ENCODE measurements around the gene LCN9.

LCN9 gene

DNA sequence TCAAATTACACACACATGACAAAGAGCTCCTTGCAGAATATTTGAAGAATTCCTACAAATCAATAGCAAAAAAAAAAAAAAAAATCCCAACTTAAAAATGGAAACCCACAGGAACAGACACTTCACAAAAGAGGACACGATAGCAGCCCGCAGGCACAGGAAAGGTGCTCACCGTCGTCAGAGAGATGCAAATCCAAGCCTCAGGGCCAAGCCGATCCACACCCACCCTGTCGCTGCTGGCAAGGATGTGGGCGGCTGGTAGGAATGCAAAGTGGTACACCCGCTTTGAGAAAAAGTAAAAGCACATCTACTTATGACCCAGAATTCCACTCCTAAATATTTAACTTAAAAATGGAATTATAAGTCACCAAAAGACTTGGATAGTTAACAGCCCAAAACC lies 10.8 kb downstream of the LCN9 start:
- no peak for DNase-seq

- DNase-seq: no peak
Observed at GRCh38 chr9:135674977-135675376, 11.9 kb downstream of the LCN9 start.

- DNase-seq: no peak
Observed at GRCh38 chr9:135676891-135677290, 13.8 kb downstream of the LCN9 start.

GRCh38 chr9:135677641-135678168 lies 14.6 kb downstream of the LCN9 start:
- no peak for DNase-seq

GRCh38 chr9:135678236-135679017 lies 15.3 kb downstream of the LCN9 start:
- DNase-seq: no peak

DNA sequence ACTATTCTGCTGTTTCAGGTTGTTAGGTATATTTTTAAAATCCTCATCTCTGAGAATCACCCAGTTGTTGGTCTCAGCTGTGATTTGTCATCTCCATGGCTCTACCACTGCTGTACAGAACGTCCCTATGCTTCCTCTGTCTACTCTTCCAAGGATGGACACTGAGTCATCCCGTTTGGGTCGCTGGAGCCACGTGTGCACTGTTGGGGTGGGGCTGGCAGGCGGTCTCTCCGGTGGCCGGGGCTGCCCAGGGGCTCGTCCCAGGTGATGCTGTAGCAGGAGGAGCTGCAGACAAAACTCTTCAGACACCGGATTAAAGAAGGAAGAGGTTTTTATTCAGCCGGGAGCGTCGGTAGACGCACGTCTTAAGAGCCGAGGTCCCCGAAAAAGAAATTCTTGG lies 16.9 kb downstream of the LCN9 start:
- DNase-seq: no peak

DNA sequence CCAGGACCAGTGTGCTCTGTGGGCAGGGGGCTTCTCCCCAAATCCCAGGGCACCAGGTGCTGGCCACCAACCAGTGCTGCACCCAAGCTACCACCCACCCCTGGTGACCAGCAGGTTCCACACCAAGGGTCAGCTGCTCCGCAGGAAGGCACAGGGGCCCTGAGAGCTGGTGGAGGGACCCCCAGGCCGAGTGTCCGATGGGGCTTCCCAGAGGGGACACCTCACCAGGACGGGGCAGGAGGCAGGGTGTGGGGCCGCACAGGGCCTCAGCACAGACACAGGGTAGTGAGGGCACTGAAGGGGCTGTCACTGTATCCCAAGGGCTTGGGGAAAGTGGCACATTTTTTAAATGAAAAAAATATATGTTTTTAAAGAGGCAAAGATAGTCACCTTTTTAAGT lies 18.1 kb downstream of the LCN9 start:
- DNase-seq: no peak

- no peak for DNase-seq
Observed at GRCh38 chr9:135683401-135684034, 20.4 kb downstream of the LCN9 start.

GRCh38 chr9:135684691-135685090 lies 21.6 kb downstream of the LCN9 start:
- no peak for DNase-seq

DNA sequence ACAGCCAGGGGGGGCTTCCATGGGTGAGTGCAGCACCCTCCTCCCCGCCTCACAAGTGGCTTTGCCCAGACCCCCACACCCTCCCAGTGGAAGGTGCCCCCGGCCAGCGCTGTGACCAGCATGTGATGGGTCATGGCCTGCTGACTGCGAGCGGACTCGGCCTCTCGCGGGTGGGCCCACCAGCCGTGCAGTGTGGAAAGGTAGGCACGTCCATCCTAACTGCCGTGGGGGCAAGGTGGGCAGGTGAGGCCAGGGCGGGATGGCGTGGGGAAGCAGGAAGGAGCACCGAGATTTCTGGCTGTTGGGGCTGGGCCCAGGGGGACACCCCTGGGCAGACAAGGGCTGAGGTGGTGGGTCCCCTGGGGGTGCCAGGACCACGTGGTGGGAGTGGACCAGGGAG lies 24.1 kb downstream of the LCN9 start:
- no peak for DNase-seq

DNA sequence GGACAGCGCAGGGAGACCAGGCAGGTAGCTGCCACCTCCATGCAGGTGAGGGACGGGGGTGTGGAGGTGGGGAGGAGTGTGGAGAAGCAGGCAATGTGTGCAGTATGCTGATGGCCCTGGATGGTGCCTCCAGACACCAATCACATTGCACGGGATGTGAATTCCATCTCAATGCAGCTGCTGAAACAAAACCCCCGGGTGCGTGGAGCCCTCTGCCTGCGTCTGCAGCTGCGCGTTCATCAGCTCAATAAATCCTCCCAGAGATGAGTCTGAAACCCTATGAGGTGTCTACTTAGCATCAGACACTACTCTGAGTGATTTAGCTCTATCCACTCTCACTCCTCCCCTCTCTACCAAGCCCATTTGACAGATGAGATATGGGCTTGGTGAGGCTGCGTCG lies 25.9 kb downstream of the LCN9 start:
- DNase-seq: no peak

DNA sequence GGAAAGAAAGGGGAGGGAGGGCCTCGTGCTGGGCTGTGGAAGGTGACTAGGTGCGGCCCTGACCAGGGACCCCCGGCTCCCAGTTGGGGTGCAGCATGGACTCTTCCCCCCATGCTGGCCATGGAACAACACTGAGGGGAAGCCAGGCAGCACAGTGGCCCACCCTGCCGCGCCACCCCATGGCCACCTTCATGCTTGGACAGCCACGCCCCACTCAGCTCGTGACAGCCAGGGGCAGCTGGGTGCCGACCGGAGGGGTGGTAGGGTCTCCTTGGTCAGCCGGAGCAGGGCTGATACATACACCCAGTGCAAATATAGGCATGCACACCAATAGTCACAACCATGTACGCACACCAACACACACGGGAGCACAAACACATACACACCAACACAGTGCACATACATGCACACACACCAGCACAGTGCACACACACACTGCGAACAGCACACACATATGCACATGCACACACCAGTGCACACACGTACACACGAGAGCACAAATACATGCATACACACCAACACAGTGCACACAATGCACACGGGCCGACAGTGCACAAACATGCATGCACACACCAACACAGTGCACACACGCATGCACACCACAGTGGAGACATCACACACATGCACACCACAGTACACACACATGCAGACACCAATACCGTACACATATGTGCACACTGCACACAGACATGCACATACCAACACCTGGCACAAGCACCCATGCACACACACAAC lies 27.9 kb downstream of the LCN9 start:
- no peak for DNase-seq

DNA sequence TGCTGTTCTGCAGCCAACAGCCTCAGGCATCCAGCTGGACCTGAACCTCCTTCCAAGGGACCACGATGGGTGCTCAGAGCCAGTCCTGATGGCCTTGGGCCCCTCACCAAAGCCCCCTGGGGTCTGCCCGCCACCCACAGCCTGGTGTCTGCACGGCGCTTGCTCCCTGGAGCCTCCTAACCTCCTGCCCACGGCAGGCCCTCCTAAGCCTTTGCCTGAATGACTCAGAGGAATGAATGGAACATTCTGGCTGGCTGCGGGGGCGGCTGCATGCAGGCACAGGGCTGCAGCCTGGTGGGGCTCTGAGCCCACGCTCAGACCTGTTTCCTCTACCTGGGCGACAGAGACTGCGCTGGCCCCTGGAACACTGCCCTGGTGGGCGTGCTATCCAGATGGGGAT lies 29.3 kb downstream of the LCN9 start:
- no peak for DNase-seq

GRCh38 chr9:135693265-135693664 lies 30.2 kb downstream of the LCN9 start:
- DNase-seq: no peak

DNA sequence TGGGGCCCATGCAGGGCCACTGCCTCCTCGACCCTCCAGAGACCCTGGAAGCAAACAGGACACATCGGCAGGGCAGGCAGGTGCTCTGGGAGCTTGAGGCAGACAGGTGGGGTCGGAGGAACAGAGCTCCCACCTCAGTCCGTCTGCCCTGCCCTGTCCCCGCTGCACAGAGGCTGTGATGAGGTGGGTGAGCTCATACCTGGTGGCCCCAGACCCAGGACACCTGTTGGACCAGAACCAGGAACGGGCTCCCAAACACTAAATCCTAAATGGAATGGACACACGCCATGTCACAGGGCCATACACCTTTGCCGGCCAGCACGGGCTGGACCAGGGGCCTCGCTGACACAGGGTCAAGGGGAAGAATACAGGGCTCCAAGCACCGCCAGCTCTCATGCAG lies 30.7 kb downstream of the LCN9 start:
- DNase-seq: no peak

GRCh38 chr9:135694414-135694813 lies 31.3 kb downstream of the LCN9 start:
- DNase-seq: no peak

DNA sequence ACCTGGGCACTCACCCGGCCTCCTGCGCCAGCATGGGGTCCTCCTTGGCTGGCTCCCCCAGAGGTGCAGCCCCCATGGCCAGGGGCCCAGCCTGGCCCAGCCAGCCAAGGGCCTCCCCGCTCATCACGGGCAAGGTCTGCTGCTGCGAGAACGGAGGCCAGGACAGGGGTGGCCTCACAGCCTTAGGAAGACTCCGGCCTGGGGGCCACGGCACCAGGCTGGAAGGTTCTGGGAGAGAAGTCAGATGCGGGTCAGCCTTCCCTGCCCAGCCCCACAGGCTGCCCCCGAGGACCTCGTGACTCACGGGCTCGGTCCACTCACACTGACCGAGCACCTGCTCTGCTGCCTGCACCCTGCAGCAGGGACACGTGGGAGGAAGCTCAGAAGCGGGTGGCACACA lies 31.9 kb downstream of the LCN9 start:
- DNase-seq: no peak

GRCh38 chr9:135695642-135696041 lies 32.5 kb downstream of the LCN9 start:
- DNase-seq: no peak

DNA sequence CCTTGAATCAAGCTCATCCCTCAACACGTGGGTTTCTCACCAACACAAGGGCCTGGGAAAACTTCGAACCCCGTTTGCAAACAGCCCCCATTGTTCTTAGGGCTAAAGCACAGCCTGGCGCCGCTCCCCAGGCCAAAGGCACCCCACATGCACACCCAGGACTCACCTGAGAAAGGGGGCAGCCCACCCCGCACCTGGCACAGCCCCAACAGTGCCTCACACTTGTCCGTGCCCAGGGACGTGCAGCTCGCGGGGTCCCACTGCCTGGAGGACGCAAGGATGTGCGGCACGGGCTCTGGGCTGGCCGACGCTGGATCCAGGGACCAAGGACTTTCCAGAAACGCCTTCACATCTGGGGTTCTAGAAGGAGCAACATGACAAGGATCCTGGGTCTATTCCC lies 33.3 kb downstream of the LCN9 start:
- no peak for DNase-seq

GRCh38 chr9:135697226-135697625 lies 34.1 kb downstream of the LCN9 start:
- DNase-seq: no peak

DNA sequence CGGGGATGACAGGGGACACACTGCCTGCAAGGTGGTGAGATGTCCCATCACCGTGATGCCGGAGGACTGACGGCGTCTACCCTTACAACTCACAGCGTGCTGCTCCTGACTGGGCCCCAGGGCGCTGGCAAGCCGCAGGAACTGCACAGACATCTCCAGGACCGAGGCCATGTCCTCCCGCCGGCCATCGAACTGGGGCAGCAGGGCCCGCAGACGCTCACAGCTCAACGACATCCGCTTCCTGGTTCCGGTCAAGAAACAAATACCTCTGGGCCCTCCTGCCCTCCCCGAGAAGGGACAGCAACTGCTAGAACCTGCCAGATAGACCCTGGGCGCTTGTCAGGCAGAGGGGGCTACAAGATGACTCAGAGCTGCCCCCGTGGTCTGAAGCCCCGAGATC lies 35.1 kb downstream of the LCN9 start:
- no peak for DNase-seq

DNA sequence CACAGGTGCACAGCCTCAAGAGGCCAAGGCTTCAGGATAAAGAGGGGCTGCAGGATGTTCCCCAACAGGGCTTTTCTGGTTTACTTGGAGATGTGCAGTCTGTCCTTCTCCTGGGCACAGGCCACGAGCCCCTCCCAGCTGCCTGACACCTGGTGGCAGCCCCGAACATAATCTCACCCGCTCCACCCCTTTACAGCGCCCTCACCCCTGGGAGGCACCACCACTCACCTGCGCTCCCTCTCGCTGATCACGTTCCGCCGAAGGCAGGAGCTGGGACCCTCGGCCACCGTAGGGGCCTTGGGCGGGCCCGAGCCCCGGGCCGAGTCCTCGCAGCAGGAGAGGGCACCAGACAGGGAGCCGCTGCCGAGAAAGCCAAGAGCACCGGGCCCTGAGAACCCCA lies 35.7 kb downstream of the LCN9 start:
- no peak for DNase-seq

DNA sequence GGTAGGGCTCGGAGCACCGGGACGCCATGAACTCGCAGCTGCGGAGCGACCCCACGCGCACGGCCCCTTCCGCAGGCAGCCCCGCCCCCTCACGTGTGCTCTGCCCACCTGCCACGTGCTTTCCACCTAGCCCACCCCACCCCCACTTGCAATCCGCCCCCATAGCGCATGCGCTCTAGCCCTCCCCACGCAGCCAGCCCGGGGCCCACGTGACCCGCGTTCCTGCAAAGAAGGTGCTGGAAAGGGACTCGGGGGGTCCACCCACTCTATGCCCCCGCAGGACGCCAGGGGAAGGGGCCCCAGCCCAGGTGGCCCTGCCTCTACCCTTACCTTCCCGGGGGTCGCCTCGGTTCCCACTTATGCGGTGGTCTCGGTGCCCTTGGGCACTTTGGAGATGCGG lies 36.3 kb downstream of the LCN9 start, which contains the start of gene SOHLH1:
SOHLH1 (minus strand) TSS at position 42 of the 400 bp plus-strand sequence; CDS start at position 28, 14 bp downstream.
- no peak for DNase-seq

DNA sequence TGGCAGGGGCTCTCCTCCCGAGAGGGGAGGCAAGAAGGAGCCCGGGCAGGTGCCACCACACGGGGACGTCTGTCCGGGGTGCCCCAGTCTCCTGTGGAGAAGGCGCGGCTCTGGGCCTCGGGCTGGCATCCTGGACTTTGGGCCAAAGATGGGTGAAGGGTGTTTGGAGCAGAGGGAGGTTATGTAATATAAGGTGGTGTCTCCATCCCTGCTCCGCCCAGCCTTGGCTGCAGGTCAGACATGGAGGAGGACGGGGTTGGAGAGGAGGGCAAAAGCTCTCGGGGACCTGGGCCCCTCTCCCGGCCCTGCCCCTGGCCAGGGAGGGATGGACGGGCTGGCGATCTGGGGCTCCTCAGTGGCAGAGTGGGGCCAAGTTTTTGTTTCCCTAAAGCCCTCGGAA lies 37.4 kb downstream of the LCN9 start:
- DNase-seq: no peak

Measured in AML-193 (cell line).